Panc1 (cell line): Measurements from ENCODE around the gene GLCCI1. TPM values are rescaled to one million over a fixed set of nuclear protein-coding genes. Genes with fewer than 3 reads are reported as not detected.
"Not testable (repeated sequence)": the region's sequence is repeated elsewhere in the genome, so short reads cannot be mapped to it uniquely, and the experiment has no call there.

Source experiments
- ATAC-seq: fragments of 200-7000 bp; cut with Tn5 transposase; 2 replicates; pipeline ENCODE4 v1.9.1; 2020; ENCODE audit warnings: mild to moderate bottlenecking, moderate library complexity
- BruUV-seq: library from RNA; stranded (reverse); fragments of 400-500 nt; replicated peaks from 2 replicates; lab custom pipeline; 2021; lab: Mats Ljungman, UMichigan
- CTCF ChIA-PET: fragments of 300-600 bp; sonication (Branson Sonifier 250); formaldehyde crosslinking; loops from one replicate; lab custom pipeline; 2022; ENCODE audit warnings: antibody characterized with exemption; lab: Charles Lee
- POLR2A ChIA-PET: fragments of 300-600 bp; sonication (Branson Sonifier 250); formaldehyde crosslinking; loops from one replicate; lab custom pipeline; 2022; ENCODE audit warnings: antibody characterized with exemption; lab: Charles Lee
- DNase-seq: peaks from one replicate; pipeline ENCODE4 v3.0.0-alpha.2; 2010; ENCODE audit warnings: low read depth, low spot score
- H3K27ac ChIP-seq: 2 replicates; pipeline ENCODE4 v1.5.1; 2011; ENCODE audit warnings: mild to moderate bottlenecking, low read length, inconsistent platforms
- H3K27me3 ChIP-seq: fragments of 200-500 bp; sonication (Bioruptor generic); 2 replicates; pipeline ENCODE4 v1.6.0; 2014; ENCODE audit warnings: low read length, inconsistent platforms; ENCODE audit not compliant: control insufficient read depth, insufficient read depth
- H3K36me3 ChIP-seq: fragments of 200-500 bp; sonication (Bioruptor generic); 2 replicates; pipeline ENCODE4 v1.5.1; 2014; ENCODE audit warnings: inconsistent platforms, mild to moderate bottlenecking, low read length, moderate library complexity; ENCODE audit not compliant: control insufficient read depth, insufficient read depth
- H3K4me1 ChIP-seq: 2 replicates; pipeline ENCODE4 v1.5.1; 2011; ENCODE audit warnings: inconsistent platforms, mild to moderate bottlenecking, low read length, moderate library complexity; ENCODE audit not compliant: control insufficient read depth, insufficient read depth
- H3K4me3 ChIP-seq, 2 experiments: 2 replicates each; pipeline ENCODE4 v1.5.1; 2011 to 2012; ENCODE audit warnings: low read depth in 2 of 2, low read length in 2 of 2, mild to moderate bottlenecking in 2 of 2, inconsistent platforms in 1 of 2, moderate library complexity in 1 of 2
- H3K9me3 ChIP-seq: fragments of 200-500 bp; sonication (Bioruptor generic); 2 replicates; pipeline ENCODE4 v1.5.1; 2014; ENCODE audit warnings: low read depth, mild to moderate bottlenecking, inconsistent platforms, low read length, moderate library complexity; ENCODE audit not compliant: control insufficient read depth, insufficient read depth
- POLR2AphosphoS5 ChIP-seq: IDR thresholded peaks from 2 replicates; pipeline ENCODE4 v1.6.1; 2012; ENCODE audit warnings: mild to moderate bottlenecking, low read depth, low read length, moderate library complexity
- SIN3A ChIP-seq: IDR thresholded peaks from 2 replicates; pipeline ENCODE4 v1.6.1; 2012; ENCODE audit warnings: low read depth, mild to moderate bottlenecking, low read length, moderate library complexity, borderline replicate concordance; ENCODE audit not compliant: insufficient read depth
- TCF7L2 ChIP-seq: IDR thresholded peaks from 2 replicates; pipeline ENCODE4 v1.6.1; 2011; ENCODE audit warnings: mild to moderate bottlenecking, low read depth, low read length, inconsistent platforms
- in situ Hi-C: cut with HindIII; loops from 2 replicates; pipeline ENCODE4 v1.10.0; 2016; ENCODE audit warnings: low sequenced_read_pairs, low pct_unique_long_range_greater_than_20kb
- intact Hi-C: fragments of 100-400 bp; cut with micrococcal nuclease; formaldehyde crosslinking; loops from one replicate; pipeline ENCODE4 v1.10.0; 2022; ENCODE audit not compliant: unreplicated experiment
- total RNA-seq: library from RNA; stranded (reverse); gene quantifications from one replicate; pipeline ENCODE4 v1.2.1, GENCODE V29; 2021; ENCODE audit not compliant: unreplicated experiment
- TF ChIP-seq, protein P1 (sequence below): fragments of 450-650 bp; IDR thresholded peaks from 2 replicates; pipeline ENCODE4 v1.5.1; 2017; ENCODE audit warnings: mild to moderate bottlenecking
- TF ChIP-seq, protein P2 (sequence below), 2 experiments: IDR thresholded peaks; 2 replicates each; pipeline ENCODE4 v1.6.1; 2011 to 2012; ENCODE audit warnings: low read depth in 2 of 2, control low read depth in 1 of 2, low read length in 1 of 2, mild to moderate bottlenecking in 1 of 2, moderate library complexity in 1 of 2; ENCODE audit not compliant: insufficient read depth in 1 of 2

The GLCCI1 gene
- total RNA-seq, 1 experiment from 2014 or later: 36.4 TPM

DNA sequence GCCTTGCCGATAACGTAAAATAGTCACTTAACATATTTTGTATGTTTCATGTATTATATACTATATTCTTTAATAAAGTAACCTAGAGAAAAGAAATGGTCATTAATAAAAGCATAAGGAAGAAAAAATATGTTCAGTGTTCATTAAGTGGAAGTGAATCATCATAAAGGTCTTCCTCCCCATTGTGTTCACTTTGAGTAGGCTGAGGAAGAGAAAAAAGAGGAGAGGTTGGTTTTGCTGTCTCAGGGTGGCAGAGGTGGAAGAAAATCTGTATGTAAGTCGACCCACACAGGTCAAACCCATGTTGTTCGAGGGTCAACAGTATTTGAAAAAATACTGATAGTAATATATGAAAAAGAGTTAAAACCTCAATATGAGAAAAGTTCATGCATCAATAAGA lies 90.3 kb downstream of the GLCCI1 start:
- TF ChIP-seq POLR2AphosphoS5: no peak
- TF ChIP-seq, protein P1, sequence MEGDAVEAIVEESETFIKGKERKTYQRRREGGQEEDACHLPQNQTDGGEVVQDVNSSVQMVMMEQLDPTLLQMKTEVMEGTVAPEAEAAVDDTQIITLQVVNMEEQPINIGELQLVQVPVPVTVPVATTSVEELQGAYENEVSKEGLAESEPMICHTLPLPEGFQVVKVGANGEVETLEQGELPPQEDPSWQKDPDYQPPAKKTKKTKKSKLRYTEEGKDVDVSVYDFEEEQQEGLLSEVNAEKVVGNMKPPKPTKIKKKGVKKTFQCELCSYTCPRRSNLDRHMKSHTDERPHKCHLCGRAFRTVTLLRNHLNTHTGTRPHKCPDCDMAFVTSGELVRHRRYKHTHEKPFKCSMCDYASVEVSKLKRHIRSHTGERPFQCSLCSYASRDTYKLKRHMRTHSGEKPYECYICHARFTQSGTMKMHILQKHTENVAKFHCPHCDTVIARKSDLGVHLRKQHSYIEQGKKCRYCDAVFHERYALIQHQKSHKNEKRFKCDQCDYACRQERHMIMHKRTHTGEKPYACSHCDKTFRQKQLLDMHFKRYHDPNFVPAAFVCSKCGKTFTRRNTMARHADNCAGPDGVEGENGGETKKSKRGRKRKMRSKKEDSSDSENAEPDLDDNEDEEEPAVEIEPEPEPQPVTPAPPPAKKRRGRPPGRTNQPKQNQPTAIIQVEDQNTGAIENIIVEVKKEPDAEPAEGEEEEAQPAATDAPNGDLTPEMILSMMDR: no peak
- no peak for TF ChIP-seq TCF7L2
- no peak for TF ChIP-seq SIN3A
- ATAC-seq: no peak

DNA sequence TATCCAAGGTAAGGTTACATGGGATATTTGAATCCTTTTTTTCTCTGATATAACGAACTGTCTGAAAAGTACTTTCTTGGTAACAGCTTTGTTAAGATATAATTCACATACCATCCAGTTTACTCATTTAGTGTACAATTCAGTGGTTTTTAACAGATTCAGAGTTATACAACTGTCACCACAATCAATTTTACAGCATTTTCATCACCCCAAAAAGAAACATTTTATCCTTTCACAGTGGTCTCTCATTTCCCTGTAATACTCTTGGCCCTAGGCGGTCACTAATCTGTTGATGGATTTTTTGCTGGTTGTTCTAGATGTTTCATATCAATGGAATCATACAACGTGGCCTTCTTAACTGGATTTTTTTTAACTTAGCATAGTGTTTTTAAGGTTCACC lies 91.6 kb downstream of the GLCCI1 start:
- ATAC-seq (no peak), DNase-seq (no peak)
- ChIA-PET CTCF (no interaction called here), POLR2A (no interaction called here)
- intact Hi-C loops (no loop called here), in situ Hi-C loops (no loop called here)
- no TSS peak for BruUV-seq
- Histone ChIP-seq H3K4me3 (no peak overlapping the region), H3K36me3 (peaks cover 6% of the 10 kb centered on the region; the same call in 1 of the 2 replicates), H3K27me3 (no peaks in the 10 kb centered on the region), H3K9me3 (no peaks in the 10 kb centered on the region), H3K27ac (no peak overlapping the region), H3K4me1 (no peaks in the 10 kb centered on the region)
- no peak for TF ChIP-seq SIN3A
- no peak for TF ChIP-seq POLR2AphosphoS5

More for the DNA sequence above, 90.3 kb downstream of the GLCCI1 start:
- in situ Hi-C loops (no loop called here), intact Hi-C loops (no loop called here)
- no peaks in the 10 kb centered on the region for H3K9me3 ChIP-seq
- H3K4me1 ChIP-seq: no peaks in the 10 kb centered on the region
- no peak overlapping the region for H3K27ac ChIP-seq
- ChIA-PET CTCF (no interaction called here), POLR2A (no interaction called here)
- H3K36me3 ChIP-seq: peaks cover 9% of the 10 kb centered on the region; the same call in 1 of the 2 replicates
- BruUV-seq: no TSS peak
- DNase-seq: no peak
- H3K4me3 ChIP-seq: no peak overlapping the region
- H3K27me3 ChIP-seq: no peaks in the 10 kb centered on the region

DNA sequence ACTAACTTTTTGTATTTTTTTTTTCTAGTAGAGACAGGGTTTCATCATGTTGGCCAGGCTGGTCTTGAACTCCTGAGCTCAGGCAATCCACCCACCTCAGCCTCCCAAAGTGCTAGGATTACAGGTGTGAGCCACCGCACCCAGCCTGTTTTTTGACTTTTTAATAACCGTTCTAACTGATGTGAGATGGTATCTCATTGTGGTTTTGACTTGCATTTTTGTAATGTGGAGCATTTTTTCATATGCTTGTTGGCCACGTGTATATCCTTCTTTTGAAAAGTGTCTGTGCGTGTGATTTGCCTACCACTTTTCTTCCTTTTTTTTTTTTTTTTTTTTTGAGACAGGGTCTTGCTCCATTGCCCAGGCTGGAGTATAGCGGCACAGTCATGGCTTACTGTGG lies 94.7 kb downstream of the GLCCI1 start:
- H3K4me3 ChIP-seq, CTCF ChIA-PET, H3K9me3 ChIP-seq, H3K36me3 ChIP-seq, intact Hi-C loops, H3K4me1 ChIP-seq, DNase-seq, H3K27me3 ChIP-seq, BruUV-seq, H3K27ac ChIP-seq, in situ Hi-C loops, ATAC-seq: not testable (repeated sequence)
- POLR2A ChIA-PET: interaction anchor here (0.5 kb wide), 1 partner anchor 20 kb away, joined by 3 read pairs; no protein-coding TSS in a partner anchor

DNA sequence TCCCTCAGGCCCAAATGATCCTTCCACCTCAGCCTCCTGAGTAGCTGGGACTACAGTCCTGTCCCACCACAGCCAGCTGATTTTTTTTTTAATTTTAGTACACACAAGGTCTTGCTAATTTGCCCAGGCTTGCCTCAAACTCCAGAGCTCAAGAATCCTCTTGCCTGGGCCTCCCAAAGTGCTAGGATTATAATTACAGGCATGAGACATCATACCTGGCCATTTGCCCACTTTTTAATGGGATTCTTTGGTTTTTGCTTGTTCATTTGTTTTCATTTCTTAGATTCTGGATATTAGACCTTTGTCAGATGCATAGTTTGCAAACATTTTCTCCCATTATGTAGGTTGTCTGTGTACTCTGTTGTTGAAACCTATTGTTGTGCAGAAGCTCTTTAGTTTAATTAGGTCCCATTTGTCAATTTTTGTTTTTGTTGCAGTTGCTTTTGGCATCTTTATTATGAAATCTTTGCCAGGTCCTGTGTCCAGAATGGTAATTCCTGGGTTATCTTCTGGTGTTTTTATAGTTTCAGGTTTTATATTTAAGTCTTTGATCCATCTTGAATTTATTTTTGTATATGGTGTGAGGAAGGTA lies 95.2 kb downstream of the GLCCI1 start:
- no peaks in the 10 kb centered on the region for H3K9me3 ChIP-seq
- in situ Hi-C loops: no loop called here
- ChIA-PET CTCF (no interaction called here), POLR2A (interaction anchor here (0.5 kb wide), 1 partner anchor 21 kb away, joined by 3 read pairs; no protein-coding TSS in a partner anchor)
- intact Hi-C loops: no loop called here
- ATAC-seq (no peak), DNase-seq (no peak)
- TF ChIP-seq POLR2AphosphoS5 (no peak), TCF7L2 (no peak), SIN3A (no peak)
- TF ChIP-seq, protein P1: no peak
- TF ChIP-seq, protein P2, sequence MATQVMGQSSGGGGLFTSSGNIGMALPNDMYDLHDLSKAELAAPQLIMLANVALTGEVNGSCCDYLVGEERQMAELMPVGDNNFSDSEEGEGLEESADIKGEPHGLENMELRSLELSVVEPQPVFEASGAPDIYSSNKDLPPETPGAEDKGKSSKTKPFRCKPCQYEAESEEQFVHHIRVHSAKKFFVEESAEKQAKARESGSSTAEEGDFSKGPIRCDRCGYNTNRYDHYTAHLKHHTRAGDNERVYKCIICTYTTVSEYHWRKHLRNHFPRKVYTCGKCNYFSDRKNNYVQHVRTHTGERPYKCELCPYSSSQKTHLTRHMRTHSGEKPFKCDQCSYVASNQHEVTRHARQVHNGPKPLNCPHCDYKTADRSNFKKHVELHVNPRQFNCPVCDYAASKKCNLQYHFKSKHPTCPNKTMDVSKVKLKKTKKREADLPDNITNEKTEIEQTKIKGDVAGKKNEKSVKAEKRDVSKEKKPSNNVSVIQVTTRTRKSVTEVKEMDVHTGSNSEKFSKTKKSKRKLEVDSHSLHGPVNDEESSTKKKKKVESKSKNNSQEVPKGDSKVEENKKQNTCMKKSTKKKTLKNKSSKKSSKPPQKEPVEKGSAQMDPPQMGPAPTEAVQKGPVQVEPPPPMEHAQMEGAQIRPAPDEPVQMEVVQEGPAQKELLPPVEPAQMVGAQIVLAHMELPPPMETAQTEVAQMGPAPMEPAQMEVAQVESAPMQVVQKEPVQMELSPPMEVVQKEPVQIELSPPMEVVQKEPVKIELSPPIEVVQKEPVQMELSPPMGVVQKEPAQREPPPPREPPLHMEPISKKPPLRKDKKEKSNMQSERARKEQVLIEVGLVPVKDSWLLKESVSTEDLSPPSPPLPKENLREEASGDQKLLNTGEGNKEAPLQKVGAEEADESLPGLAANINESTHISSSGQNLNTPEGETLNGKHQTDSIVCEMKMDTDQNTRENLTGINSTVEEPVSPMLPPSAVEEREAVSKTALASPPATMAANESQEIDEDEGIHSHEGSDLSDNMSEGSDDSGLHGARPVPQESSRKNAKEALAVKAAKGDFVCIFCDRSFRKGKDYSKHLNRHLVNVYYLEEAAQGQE (IDR thresholded peaks at IDR 0.05; ENCODE audit: insufficient read depth in 1 of 2, low read depth in 2 of 2, low read length in 1 of 2): no peak
- BruUV-seq: no TSS peak
- H3K27ac ChIP-seq: no peak overlapping the region
- H3K27me3 ChIP-seq: no peaks in the 10 kb centered on the region
- H3K36me3 ChIP-seq: 0 out of 2 replicates have a peak, but pooled peaks cover 2% of the 10 kb centered on the region
- no peak overlapping the region for H3K4me3 ChIP-seq
- H3K4me1 ChIP-seq: no peaks in the 10 kb centered on the region
